Activated naive CD8-positive, alpha-beta T cell treated with anti-CD3 and anti-CD28 coated beads, Interleukin-2, amount 50 U/mL, for 24 hours (primary cell): ENCODE measurements around the gene DHX16.

ENCODE experiments used
- ATAC-seq: fragments of 150-1000 bp; cut with Tn5 transposase; one replicate; pipeline ENCODE4 v1.10.0; 2021
- DNase-seq: peaks from one replicate; pipeline ENCODE4 v3.0.0; 2021
- H3K27ac Mint-ChIP-seq: one replicate; pipeline ENCODE4 v1.8.0; 2021; ENCODE audit warnings: mild to moderate bottlenecking, mixed read lengths
- H3K27me3 Mint-ChIP-seq: one replicate; pipeline ENCODE4 v1.8.0; 2021; ENCODE audit warnings: mixed read lengths
- H3K36me3 Mint-ChIP-seq: one replicate; pipeline ENCODE4 v1.8.0; 2021; ENCODE audit warnings: low read depth, mixed read lengths
- H3K4me1 Mint-ChIP-seq: one replicate; pipeline ENCODE4 v1.8.0; 2021; ENCODE audit warnings: mixed read lengths
- H3K4me3 Mint-ChIP-seq: one replicate; pipeline ENCODE4 v1.8.0; 2021; ENCODE audit warnings: mild to moderate bottlenecking, moderate library complexity, mixed read lengths
- H3K9me3 Mint-ChIP-seq: one replicate; pipeline ENCODE4 v1.8.0; 2021; ENCODE audit warnings: mixed read lengths

DHX16 gene

DNA sequence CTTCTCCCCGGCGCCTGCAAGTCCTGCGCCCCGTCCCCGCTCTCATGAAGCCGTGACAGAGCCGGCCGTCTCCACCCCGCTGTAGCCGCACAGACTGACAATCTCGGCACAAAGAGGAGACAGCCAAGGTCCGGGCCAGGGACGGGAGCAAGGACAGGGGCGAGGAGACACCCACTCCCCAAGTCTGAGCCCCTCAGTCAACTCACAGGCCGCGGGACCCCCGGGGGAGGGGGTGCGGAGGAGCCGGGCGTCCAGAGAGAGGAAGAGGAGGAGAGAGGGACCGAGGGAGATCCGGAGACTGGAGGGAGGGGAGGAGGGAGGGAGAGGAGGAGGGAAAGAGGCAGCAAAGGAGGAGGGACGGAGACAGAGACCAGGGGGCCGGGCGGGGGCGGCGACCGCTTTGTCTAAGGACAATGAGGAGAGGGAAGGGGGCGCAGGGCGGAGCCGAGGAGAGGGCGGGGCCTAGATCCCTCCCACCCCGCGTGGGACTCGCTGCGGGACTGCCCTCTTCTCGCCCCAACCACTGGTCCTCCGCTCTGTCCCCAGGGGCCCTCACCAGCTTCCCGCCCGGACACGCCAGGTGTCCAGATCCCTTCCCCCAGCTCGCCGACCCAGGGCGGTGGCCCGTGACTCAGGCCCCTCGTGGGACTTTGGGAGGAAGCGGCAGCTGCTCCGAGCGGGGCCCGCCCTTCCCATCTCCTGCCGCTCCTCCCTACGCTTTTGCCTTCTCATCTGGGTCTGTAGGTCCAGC lies 14.3 kb upstream of the DHX16 start:
- H3K27ac Mint-ChIP-seq, result peak overlapping the region; percentile 99
- peak; percentile 89 for DNase-seq
- H3K4me3 Mint-ChIP-seq, result peak overlapping the region; percentile 100
- peak; percentile 33 for ATAC-seq
- peaks cover 47% of the 10 kb centered on the region for H3K4me1 Mint-ChIP-seq
- peaks cover 40% of the 10 kb centered on the region for H3K36me3 Mint-ChIP-seq
- no peaks in the 10 kb centered on the region for H3K9me3 Mint-ChIP-seq
- H3K27me3 Mint-ChIP-seq, result no peaks in the 10 kb centered on the region

DNA sequence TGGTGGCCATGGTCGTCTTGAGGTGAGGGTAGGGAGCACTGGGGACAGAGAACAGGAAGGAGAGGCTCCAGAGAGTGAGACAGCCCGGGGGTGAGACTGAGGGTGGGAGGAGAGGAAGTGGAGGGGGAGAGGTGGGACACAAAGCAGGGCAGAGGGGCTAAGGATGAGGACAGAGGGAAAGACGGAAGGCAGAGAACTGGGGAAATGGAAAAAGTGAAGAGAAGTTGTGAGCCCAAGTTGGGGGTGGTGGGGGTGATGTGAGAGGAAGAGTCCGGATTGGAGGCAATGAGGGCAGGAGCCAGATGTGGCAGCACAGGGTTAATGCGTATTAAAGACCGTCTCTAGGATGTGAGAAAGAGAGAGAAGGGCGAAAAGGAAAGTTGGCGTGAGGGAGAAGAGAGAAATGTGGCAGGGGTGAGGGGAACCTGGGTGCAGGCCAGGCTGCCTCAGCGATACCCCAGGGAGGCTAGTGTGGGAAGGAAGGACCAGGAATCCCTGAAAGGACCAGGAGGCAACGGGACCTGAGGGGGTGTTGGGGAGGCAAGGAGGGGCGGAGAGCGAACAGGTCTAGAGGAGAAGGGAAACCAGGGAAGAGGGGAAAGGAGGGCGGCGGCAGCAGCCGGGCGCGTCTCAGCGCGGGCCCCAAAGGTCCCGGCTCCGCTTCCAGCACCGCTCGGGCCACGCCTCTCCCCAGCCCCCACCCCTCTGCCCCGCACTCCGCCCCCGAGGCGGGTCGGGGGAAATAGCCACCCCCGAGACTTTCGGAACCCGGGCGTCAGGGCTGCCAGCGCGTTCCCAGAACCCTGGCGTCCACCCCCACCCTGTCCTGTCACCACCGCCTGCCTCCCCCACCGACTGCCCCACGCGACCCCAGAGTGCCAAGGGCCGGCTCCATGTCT lies 13.5 kb upstream of the DHX16 start, which contains the start of gene PPP1R18:
TSS of gene PPP1R18 (minus strand) at position 637 of the 899 bp plus-strand sequence. CDS start at position 10, 627 bp downstream.
- DNase-seq, result peak; percentile 88
- peaks cover 44% of the 10 kb centered on the region for H3K4me1 Mint-ChIP-seq
- H3K36me3 Mint-ChIP-seq, result peaks cover 47% of the 10 kb centered on the region
- H3K27me3 Mint-ChIP-seq, result no peaks in the 10 kb centered on the region
- peak within 1 kb of the TSS; percentile 99 for H3K27ac Mint-ChIP-seq
- H3K9me3 Mint-ChIP-seq, result no peaks in the 10 kb centered on the region
- H3K4me3 Mint-ChIP-seq, result peak within 1 kb of the TSS; percentile 100
- peak; percentile 34 for ATAC-seq

DNA sequence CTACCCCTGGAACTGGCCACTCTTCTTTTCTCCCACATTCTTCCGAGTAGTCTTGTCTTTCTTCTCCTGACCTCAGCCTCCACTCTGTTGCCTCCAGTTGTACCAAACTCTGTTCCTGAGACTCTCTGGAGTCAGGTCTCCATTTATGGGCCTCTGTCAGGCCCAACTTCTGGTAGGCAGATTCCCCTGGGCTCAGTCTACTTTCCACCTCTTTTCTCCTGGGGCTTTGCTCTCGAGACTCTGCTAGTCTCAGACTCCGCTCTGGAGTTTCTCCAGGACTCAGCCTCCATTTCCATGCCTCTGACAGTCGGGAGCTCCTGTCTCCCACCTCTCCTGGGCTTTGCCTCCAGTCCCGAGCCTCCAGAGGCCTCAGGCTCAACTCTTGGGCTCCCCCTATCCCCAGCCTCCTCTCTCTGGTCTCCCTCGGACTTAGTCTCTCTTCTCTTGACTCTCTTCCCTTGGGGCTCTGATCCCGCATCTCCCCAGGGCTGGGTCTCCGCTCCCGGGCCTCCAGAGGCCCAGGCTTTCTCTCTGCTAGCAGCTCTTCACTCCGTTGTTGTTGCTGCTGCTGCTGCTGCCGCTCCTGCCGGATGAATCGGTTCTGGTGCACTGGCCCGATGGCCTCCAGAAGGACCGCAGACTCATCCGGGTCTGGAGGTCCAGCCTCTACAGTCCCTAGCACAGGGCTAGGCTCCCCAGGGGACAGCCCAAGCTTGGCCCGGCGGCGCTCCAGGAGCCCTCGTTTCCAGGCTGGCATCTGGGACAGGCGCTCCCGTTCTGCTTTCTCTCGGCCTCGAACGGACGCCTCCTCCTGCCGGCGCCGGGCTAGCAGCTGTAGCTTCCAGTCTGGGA lies 12.6 kb upstream of the DHX16 start:
- Mint-ChIP-seq H3K4me1 (peaks cover 43% of the 10 kb centered on the region), H3K36me3 (peaks cover 56% of the 10 kb centered on the region), H3K9me3 (no peaks in the 10 kb centered on the region), H3K27me3 (no peaks in the 10 kb centered on the region), H3K27ac (peak overlapping the region; percentile 99), H3K4me3 (peak overlapping the region; percentile 100)
- DNase-seq (peak; percentile 29), ATAC-seq (no peak)

DNA sequence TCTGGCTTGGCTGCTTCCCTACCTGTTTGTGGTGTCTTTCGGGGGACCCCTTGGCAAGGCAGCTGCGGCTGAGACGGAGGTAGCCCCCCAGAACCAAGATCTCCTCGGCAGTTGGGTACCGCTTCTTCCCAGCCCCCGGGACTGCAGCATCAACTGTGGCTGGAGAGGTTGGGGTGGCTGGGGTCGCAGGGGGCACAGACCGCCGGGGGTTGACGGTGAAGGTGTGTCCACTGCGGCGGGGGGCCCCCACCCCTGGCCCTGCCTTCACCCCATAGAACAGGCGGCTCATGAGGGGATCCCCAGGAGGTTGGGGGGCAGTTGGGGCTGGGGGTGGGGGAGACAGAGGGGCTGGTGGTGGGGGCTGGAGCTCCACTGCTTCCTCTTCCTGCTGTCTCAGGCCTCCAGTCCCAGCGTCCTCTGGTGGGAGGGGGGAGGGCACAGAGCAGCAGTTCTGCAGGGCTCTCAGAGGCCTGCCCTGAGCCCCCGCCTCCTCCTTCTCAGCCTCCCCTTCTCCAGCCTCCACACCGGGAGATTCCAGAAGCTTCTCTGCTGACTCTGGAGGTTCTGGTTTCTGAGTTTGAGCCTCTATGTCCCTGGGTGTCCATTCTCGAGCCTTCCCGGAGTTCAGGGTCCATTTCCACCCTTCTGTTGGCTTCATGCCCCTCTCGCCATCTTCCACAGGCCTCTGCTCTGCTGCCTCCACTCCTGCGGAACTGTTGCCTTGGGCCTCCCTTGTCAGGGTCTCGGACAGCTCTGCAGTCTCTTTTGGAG lies 11.8 kb upstream of the DHX16 start:
- Mint-ChIP-seq H3K4me3 (peak overlapping the region; percentile 100), H3K36me3 (peaks cover 64% of the 10 kb centered on the region), H3K9me3 (no peaks in the 10 kb centered on the region), H3K27ac (peak overlapping the region; percentile 99), H3K27me3 (no peaks in the 10 kb centered on the region), H3K4me1 (peaks cover 43% of the 10 kb centered on the region)
- no peak for ATAC-seq
- peak; percentile 63 for DNase-seq

DNA sequence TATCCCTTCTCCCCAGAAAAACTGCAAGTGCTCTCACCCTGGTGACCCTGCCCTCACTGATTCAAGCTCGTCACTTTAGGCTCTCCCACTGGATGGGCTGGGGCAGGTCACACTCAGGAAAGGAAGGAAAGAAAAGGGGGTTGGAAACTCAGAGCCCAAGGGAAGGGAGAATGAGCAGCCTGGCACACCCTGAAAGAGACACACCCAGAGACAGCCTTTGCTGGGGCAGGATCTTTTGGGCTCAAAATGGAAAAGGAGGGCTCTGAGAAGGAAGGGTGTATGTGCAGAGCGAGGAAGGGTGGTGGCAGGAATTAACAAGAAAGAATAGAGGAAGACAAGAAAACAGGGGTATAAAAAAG lies 11.2 kb upstream of the DHX16 start:
- DNase-seq, result no peak
- Mint-ChIP-seq H3K4me3 (peak overlapping the region; percentile 100), H3K27me3 (no peaks in the 10 kb centered on the region), H3K36me3 (peaks cover 69% of the 10 kb centered on the region), H3K27ac (peak overlapping the region; percentile 98), H3K9me3 (no peaks in the 10 kb centered on the region), H3K4me1 (peaks cover 43% of the 10 kb centered on the region)
- no peak for ATAC-seq

DNA sequence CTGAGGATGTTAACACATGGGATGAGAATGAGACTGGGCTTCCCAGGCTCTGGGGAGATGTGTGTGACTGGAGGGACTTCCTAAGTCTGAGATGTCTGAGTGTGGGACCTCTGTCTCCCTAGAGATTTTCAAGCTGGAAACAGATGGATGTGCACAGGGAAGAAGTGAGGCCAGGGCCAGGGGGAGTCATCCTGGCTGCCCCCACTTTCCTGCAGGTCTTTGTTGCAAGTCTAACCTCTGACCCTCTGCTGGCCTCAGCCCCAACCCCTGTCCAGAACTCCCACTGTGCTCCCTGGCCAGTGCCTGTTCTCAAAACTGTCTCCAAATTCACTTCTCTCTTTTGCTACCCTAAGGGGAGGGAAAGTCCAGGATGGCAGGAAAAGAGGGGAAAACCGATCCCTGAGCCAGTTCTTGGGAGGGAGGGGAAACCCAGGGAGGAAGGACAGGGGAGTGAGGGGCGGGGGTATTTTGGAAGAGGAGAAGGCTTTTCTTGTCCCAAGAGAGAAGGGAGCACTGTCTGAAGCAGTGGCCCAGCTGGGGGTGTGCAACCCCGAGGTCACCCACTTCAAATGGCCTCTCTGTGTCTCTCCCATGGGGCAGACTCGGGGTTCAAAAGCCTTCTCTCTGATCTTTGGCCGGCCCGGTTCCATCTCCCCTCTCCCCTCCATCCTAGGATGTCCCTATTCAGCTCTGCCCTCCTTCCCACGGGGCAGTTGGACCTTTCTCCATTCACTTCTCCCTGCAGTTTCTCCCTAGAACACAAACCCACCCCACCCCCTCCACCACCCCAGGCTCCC lies 10.6 kb upstream of the DHX16 start:
- Mint-ChIP-seq H3K27me3 (no peaks in the 10 kb centered on the region), H3K9me3 (no peaks in the 10 kb centered on the region), H3K4me3 (peak overlapping the region; percentile 100), H3K36me3 (peaks cover 75% of the 10 kb centered on the region), H3K27ac (peak overlapping the region; percentile 98), H3K4me1 (peaks cover 42% of the 10 kb centered on the region)
- DNase-seq (peak; percentile 19), ATAC-seq (no peak)

DNA sequence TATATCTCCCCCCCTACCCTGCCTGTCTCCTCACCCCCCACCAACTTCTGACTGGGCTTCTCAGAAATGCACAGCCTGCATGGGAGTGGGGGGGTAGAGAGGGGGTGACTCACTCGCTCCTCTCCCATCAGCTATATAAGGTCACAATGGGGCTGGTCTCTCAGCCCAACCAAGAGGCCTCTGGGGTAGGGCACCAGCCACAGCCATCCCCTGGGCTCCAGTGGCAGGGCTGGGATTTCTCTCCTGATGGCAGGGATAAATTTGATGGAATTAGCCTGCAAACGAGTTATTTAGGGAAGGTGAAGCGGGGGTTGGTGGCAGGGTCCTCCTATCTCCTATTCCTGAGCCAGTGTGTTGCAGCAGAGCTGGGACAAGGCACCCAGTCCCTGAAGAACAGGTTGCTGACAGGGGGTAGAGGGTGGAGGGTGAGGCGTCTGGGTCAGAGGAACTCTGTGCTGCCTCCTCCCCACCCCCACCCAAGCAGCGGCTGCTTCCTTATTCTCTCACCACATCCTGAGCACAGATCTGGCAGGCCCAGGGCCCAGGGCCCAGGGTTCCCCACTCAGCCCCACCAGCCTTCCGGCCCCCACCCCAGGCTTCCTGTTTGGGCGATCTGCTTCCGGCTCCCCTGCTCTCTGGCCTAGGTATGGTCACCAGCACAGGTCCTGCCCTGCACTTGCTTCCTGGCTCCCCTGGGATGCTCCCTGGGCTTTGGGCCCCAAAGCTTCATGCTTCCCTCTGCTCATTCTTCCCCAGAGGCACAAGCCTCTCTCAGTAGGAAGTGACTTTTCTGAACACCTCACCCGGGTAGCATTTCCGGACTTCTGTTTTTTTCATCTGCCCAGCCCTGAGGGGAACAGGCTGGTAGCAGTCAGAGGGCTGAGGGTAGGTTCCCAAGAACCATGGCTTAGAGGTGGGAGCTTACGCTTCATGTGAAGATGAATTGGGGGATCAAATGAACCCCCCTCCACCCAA lies 9.6 kb upstream of the DHX16 start:
- H3K27ac Mint-ChIP-seq, result peak overlapping the region; percentile 98
- peak overlapping the region; percentile 100 for H3K4me3 Mint-ChIP-seq
- H3K36me3 Mint-ChIP-seq, result peaks cover 79% of the 10 kb centered on the region
- peak; percentile 88 for DNase-seq
- H3K27me3 Mint-ChIP-seq, result no peaks in the 10 kb centered on the region
- peaks cover 36% of the 10 kb centered on the region for H3K4me1 Mint-ChIP-seq
- no peaks in the 10 kb centered on the region for H3K9me3 Mint-ChIP-seq
- ATAC-seq, result peak; percentile 70

DNA sequence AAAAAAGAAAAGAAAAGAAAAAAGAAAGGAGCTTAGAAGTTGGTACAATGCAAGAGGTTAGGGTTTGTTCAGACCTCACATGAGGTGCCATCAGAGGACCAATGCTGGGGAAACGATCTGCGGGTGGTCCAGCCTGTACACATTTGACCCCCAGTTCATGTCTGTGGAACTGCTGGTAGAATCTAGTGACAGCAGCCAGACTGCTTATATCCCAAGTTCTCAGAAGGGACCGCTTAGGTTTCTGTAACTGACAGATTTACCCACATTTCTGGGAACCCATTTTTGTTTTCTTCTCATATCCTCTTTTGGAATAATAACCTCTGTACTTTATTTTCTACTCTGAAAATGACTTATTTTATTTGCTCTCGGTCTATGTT lies 8.9 kb upstream of the DHX16 start:
- Mint-ChIP-seq H3K4me1 (peaks cover 38% of the 10 kb centered on the region), H3K9me3 (no peaks in the 10 kb centered on the region), H3K27me3 (no peaks in the 10 kb centered on the region), H3K36me3 (peaks cover 83% of the 10 kb centered on the region), H3K27ac (peak overlapping the region; percentile 98), H3K4me3 (peak overlapping the region; percentile 100)
- DNase-seq (no peak), ATAC-seq (no peak)

DNA sequence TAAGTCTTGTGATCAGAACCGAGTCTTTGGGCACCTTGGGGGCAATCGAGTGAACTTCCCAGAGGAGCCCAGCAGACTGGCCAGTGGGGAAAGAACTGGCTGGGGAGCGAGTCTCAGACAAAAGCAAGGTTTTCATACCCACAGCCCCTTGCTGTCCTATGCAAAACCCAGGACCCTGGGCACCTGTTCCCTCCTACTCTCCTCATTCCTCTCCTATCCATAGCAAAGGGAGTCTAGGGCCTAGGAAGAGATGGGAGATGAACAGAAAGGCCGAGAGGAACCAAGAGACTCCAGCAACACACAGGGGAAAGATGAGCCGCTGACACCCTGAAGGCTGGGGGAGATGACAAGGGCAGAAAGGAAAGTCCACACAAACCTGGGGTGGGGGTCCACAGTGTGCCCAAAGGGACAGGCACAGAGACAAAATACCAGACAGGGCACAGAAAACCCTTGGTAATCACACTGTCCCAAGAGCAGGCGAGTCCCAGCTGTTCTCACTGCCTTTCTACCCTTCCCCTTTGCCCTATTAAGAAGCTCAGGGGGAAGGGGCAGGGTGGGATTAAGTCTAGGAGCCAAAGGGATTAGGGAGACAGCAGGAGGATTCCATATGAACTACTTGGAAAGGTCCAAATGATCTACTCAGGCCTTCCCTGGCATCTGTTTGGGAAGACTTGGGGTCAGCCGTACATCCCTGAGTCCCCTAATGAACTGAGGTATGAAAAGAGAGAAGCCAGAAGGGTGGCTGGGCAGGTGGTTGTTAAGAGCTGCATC lies 7.1 kb upstream of the DHX16 start:
- Mint-ChIP-seq H3K4me3 (peak overlapping the region; percentile 100), H3K4me1 (peaks cover 38% of the 10 kb centered on the region), H3K27me3 (no peaks in the 10 kb centered on the region), H3K27ac (peak overlapping the region; percentile 98), H3K9me3 (no peaks in the 10 kb centered on the region), H3K36me3 (peaks cover 81% of the 10 kb centered on the region)
- no peak for DNase-seq
- ATAC-seq, result no peak

DNA sequence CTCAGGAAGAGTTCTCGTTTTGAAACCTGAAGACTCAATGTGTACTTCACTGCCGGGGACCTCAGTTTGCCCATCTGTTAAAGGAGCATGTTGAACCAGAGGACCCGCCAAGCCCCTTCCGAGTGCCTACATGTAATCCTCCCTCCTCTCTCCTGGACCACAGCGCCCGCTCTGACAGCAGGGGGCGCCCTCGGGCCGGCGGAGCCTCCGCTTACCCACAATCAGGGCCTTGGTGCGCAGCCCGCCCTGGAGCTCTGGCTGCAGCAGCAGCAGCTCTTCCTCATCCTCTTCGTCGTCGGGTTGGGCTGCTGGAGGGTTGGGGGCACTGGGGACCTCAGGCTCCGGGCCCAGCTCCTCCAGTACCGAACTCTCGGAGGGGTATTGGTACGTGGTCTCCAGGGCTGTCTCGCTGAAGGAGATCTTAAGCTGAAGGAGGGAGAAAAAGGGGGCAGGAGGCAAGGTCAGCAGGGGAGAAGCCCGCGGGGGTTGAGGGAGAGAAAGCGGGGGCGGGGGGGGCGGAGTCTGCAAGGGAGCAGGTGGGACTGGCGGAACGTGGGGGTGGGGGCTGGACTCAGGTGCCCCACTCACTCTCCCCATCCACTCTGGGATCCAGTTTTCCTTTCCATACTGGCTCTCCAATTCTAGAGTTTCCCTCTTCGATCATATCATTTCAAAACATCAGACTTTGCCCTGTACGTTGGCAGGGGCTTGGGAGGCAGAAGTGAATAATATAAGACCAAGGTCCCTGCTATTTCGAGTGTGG lies 6.3 kb upstream of the DHX16 start:
- no peaks in the 10 kb centered on the region for H3K9me3 Mint-ChIP-seq
- peaks cover 75% of the 10 kb centered on the region for H3K36me3 Mint-ChIP-seq
- peaks cover 39% of the 10 kb centered on the region for H3K4me1 Mint-ChIP-seq
- no peaks in the 10 kb centered on the region for H3K27me3 Mint-ChIP-seq
- peak overlapping the region; percentile 98 for H3K27ac Mint-ChIP-seq
- peak; percentile 52 for ATAC-seq
- peak; percentile 95 for DNase-seq
- peak overlapping the region; percentile 100 for H3K4me3 Mint-ChIP-seq

DNA sequence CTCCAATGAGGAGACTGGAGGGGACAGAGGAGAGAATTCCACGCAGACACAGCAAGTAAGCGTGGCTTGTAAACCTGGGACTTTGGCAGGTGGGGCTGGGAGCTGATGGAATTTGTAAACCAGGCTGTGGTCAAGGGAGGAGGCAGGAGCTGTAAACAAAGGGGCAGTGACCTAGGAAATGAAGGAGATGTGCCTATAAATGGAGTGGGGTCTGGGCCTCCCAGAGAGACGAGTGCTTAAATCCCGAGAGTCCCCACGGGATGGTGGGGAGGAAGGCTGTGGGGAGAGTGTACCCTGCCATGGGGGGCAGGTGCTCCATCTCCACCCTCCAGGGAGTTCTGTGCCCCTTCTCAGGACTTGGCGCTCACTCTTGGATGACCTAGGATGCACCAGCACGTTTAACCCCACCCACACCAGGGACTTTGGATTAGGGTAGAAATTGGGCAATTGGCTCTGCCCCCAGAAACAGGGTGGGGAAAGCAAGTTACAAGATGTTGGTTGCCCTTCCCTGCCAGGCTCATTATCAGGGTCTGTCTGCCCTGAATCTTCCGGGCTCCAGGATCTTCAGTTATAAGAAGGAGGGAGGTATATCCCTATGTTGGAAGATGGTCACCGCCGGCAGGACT lies 4.0 kb upstream of the DHX16 start:
- no peak for DNase-seq
- peak overlapping the region; percentile 25 for H3K4me3 Mint-ChIP-seq
- peaks cover 2% of the 10 kb centered on the region for H3K27me3 Mint-ChIP-seq
- no peaks in the 10 kb centered on the region for H3K9me3 Mint-ChIP-seq
- H3K36me3 Mint-ChIP-seq, result peaks cover 55% of the 10 kb centered on the region
- peaks cover 41% of the 10 kb centered on the region for H3K4me1 Mint-ChIP-seq
- no peak overlapping the region for H3K27ac Mint-ChIP-seq
- ATAC-seq, result no peak
